IPS-18a (cell line): Measurements from ENCODE around the gene PRMT9.

Experiments used
- H3K27ac ChIP-seq: one replicate; pipeline ENCODE4 v1.5.1; 2013; ENCODE audit warnings: low read length
- H3K27me3 ChIP-seq: one replicate; pipeline ENCODE4 v1.6.1; 2013; ENCODE audit warnings: mild to moderate bottlenecking, low read length; ENCODE audit not compliant: control insufficient read depth, insufficient read depth
- H3K36me3 ChIP-seq: one replicate; pipeline ENCODE4 v1.6.1; 2013; ENCODE audit warnings: low read depth, low read length; ENCODE audit not compliant: control insufficient read depth
- H3K4me1 ChIP-seq: one replicate; pipeline ENCODE4 v1.6.1; 2013; ENCODE audit warnings: low read depth, low read length; ENCODE audit not compliant: control insufficient read depth
- H3K4me3 ChIP-seq: one replicate; pipeline ENCODE4 v1.5.1; 2013; ENCODE audit warnings: low read length
- H3K9ac ChIP-seq: one replicate; pipeline ENCODE4 v1.6.1; 2013; ENCODE audit warnings: mild to moderate bottlenecking, low read length, moderate library complexity
- H3K9me3 ChIP-seq: one replicate; pipeline ENCODE4 v1.6.1; 2013; ENCODE audit warnings: low read depth, low read length; ENCODE audit not compliant: control insufficient read depth

Gene PRMT9

DNA sequence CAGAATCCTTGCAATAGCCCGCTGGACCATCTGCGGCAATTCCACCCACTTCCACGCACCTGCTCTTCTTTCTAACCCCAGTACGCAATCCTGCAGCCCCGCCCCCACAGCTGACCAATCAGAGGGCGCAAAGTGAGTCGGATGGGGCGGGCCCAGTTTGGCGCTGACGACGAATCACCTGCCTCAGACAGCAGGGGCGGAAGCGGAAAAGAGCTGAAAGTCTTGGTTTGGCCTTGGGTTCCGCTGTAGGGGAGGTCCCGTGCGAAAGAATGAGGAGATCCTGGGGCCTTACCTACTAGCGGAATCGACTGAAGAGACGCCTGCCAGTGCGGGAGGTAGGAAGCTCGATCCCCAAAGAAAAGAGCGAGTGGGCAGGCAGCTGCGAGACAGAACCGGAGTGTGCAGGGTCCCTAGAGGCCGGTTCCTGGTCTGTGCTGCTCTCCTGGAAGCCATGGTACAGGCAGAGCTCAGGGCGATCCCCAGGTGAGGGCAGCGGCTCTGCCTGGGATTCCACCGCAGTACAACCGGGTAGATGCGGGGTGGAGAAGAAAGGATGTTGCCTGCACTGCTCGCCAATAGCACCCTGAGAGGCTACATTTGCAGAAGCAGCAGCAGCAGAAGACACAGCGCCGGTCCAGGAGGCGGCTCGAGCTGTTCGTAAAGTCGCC lies 66.7 kb downstream of the PRMT9 start, which contains the start of gene TMEM184C:
TMEM184C (plus strand) TSS at position 225 of the 668 bp plus-strand sequence. CDS start 560 bp downstream, outside the sequence.
- H3K9ac ChIP-seq: peak within 1 kb of the TSS; percentile 56

DNA sequence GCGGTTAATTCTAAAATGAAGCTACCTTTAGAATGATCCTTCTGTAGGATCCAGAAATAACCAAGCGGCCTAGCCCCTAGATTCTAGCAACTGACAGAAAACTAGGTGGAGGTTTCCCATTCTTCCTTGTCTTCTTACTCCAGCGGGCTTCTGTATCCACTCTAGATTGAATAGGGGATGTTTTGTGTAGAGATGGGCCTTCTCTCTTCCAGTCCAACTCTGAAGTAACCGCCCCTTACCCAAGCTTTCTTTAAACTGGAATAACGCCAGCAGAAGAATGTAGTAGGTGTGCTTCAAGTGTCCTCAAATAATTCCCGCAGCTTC lies 67.2 kb downstream of the PRMT9 start:
- peaks cover 6% of the 10 kb centered on the region for H3K36me3 ChIP-seq
- H3K27ac ChIP-seq: no peak overlapping the region
- H3K27me3 ChIP-seq: no peaks in the 10 kb centered on the region
- peak overlapping the region; percentile 74 for H3K4me3 ChIP-seq
- H3K9me3 ChIP-seq: no peaks in the 10 kb centered on the region
- peaks cover 4% of the 10 kb centered on the region for H3K4me1 ChIP-seq
- H3K9ac ChIP-seq: peak overlapping the region; percentile 56

More for the DNA sequence above, 66.7 kb downstream of the PRMT9 start, which contains the start of gene TMEM184C:
- Histone ChIP-seq H3K4me1 (peaks cover 4% of the 10 kb centered on the region), H3K9me3 (no peaks in the 10 kb centered on the region), H3K27ac (peak within 1 kb of the TSS; percentile 21), H3K36me3 (peaks cover 6% of the 10 kb centered on the region), H3K4me3 (peak within 1 kb of the TSS; percentile 74), H3K27me3 (no peaks in the 10 kb centered on the region)

DNA sequence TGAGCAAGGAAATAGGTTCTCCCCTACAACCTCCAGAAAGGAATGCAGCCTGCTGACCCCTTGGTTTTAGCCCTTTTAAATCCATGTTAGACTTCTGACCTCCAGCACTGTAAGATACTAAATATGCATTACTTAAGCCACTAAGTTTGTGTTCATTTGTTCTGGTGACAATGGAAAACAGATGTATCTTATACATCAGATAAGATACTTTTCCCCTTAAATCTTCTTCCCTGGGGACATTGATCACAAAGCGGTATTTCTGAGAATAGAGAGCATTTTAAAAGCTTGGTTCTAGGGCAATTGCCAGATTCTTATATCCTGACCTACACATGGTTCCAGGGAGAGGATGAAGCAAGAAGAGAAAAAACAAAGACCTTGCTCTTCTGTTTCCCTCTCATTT lies 73.3 kb downstream of the PRMT9 start:
- H3K4me1 ChIP-seq: no peaks in the 10 kb centered on the region
- H3K9ac ChIP-seq: no peak overlapping the region
- H3K27ac ChIP-seq: no peak overlapping the region
- no peaks in the 10 kb centered on the region for H3K27me3 ChIP-seq
- H3K9me3 ChIP-seq: no peaks in the 10 kb centered on the region
- no peak overlapping the region for H3K4me3 ChIP-seq
- no peaks in the 10 kb centered on the region for H3K36me3 ChIP-seq

DNA sequence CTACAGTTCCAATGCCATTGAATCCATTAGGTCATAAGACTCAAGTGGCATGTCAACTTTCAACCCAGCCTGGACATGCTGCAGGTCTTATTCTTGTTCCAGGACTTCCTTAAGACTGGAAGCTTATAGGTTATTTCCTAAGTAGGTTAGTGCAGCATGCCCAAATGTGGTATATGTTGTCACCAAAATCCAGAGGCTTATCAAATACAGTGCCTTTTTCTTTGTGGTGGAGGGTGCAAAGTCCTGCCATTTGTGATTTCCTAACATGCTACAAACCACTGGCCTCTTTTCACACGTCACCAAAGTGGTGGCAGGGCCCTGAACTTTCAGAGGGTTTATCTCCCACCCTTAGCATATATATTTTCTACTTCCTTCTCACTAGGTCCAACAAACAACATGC lies 76.5 kb downstream of the PRMT9 start:
- H3K9me3 ChIP-seq: no peaks in the 10 kb centered on the region
- H3K4me1 ChIP-seq: no peaks in the 10 kb centered on the region
- H3K36me3 ChIP-seq: no peaks in the 10 kb centered on the region
- H3K27ac ChIP-seq: no peak overlapping the region
- H3K4me3 ChIP-seq: no peak overlapping the region
- H3K27me3 ChIP-seq: no peaks in the 10 kb centered on the region
- no peak overlapping the region for H3K9ac ChIP-seq

DNA sequence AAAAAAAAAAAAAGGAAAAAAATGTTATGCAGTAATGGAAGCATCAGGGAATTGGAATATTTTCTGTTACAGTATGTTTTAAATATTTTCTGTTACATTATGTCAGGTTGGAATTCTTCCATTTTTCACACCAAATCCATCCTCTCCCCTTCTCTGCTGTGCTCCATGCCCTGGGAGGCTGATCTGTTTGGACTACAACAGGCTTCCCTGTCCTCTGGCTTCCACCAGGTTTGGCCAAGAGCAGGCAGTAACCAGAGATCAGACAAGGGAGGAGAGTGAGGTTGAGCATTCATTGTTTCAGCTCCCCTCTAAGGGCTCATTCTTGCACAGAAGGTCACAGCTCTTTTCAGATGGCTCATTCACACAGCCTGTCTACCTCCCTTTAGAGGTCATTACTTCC lies 78.5 kb downstream of the PRMT9 start:
- no peak overlapping the region for H3K4me3 ChIP-seq
- H3K27me3 ChIP-seq: no peaks in the 10 kb centered on the region
- no peaks in the 10 kb centered on the region for H3K9me3 ChIP-seq
- H3K36me3 ChIP-seq: no peaks in the 10 kb centered on the region
- no peak overlapping the region for H3K27ac ChIP-seq
- no peaks in the 10 kb centered on the region for H3K4me1 ChIP-seq
- no peak overlapping the region for H3K9ac ChIP-seq

DNA sequence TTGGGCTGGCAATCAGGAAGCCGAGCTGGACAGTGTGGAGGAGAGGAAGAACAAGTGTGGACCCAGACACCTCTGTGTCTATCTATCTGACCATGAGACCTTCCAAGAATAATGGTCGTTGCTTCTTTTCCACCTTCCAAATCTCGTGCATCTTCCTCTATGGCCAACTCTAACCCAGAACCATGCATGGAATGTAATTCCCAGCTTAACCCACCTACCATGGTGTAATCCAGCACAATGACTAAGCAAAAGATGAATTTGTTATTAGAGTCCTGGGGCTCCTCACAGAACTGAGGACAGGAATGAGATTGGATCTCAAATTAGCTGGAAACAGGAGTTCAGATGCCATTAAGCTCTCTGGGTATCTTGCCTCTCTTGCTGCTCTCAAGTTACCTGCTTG lies 84.2 kb downstream of the PRMT9 start:
- Histone ChIP-seq H3K4me3 (no peak overlapping the region), H3K27ac (no peak overlapping the region), H3K9me3 (no peaks in the 10 kb centered on the region), H3K27me3 (no peaks in the 10 kb centered on the region), H3K36me3 (no peaks in the 10 kb centered on the region), H3K4me1 (no peaks in the 10 kb centered on the region), H3K9ac (no peak overlapping the region)

DNA sequence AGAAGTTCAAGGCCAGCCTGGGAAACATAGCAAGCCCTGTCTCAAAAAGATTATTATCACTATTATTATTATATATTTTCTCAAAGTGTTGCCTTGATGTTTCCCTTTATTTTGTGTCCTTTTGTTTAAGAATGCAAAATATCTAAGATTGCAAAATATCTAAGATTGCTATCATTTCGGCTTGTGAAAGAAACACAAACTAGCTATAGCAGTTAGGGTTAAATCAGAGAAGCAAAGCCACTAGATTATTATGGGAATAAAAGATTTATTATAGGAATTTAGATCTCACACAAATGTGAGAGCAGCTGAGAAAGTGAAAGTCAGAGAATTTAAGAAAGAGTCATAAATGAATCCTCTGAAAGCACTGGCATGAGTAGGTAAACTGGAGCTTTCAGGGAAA lies 84.8 kb downstream of the PRMT9 start:
- no peaks in the 10 kb centered on the region for H3K4me1 ChIP-seq
- H3K9ac ChIP-seq: no peak overlapping the region
- H3K27ac ChIP-seq: no peak overlapping the region
- no peaks in the 10 kb centered on the region for H3K27me3 ChIP-seq
- H3K36me3 ChIP-seq: no peaks in the 10 kb centered on the region
- H3K9me3 ChIP-seq: no peaks in the 10 kb centered on the region
- H3K4me3 ChIP-seq: no peak overlapping the region

DNA sequence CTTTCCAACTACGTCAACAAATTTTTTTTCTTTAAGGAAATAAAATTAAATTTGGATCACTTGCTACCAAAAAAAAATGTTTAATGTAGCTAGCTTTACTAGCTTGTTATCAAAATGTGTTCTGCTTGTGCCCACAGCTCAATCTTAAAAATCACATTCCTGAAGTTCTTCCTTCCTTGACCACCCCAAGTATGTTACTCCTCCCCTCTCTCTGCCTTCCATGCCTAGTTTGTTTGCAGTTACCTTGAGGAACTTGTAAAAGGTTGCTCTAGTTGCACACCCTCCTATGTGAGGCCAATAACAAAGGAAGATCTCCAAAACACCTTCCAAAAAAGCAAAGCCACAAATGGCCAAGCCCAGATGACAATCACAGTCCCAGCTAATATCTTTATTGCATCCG lies 86.4 kb downstream of the PRMT9 start:
- H3K36me3 ChIP-seq: no peaks in the 10 kb centered on the region
- H3K27me3 ChIP-seq: no peaks in the 10 kb centered on the region
- no peaks in the 10 kb centered on the region for H3K9me3 ChIP-seq
- H3K4me1 ChIP-seq: no peaks in the 10 kb centered on the region
- H3K9ac ChIP-seq: no peak overlapping the region
- no peak overlapping the region for H3K27ac ChIP-seq
- no peak overlapping the region for H3K4me3 ChIP-seq

DNA sequence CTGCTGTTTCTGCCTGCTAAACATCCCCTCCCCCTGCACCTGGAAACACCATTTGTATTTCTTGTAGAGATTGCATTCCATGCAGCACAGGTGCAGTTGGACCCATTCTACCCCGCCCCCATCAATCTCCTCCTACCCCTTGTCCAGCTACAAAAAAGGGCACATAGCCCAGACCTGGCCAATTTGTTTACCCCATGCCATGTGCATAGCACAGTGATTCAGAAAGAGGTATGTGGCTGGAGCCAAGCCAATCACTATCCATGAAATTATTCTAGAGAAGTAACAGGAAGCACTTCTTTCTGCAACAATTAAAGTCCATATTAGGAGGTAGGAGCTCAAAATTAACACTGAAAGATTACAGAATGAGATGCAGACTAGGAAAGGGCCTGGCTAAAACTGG lies 87.0 kb downstream of the PRMT9 start:
- no peaks in the 10 kb centered on the region for H3K27me3 ChIP-seq
- H3K9me3 ChIP-seq: no peaks in the 10 kb centered on the region
- H3K4me1 ChIP-seq: no peaks in the 10 kb centered on the region
- no peak overlapping the region for H3K27ac ChIP-seq
- no peak overlapping the region for H3K4me3 ChIP-seq
- no peak overlapping the region for H3K9ac ChIP-seq
- no peaks in the 10 kb centered on the region for H3K36me3 ChIP-seq

DNA sequence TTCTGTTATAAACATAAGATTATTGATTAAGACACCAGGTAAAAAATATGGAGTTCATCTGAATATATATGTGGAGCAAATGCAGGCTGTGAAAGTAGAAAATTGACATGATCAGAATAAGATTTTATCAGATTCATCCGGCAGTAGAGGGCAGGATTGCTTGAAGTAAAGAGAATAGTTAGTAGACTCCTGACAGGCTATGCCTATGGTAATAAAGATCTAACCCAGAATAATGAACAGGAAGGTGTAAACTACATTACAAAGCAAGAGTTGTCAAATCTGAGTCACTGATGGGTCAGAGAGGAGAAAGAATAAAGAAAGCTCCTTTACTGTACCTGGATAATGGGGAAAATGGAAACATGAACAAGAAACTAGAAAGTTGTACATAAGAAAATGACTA lies 87.6 kb downstream of the PRMT9 start:
- Histone ChIP-seq H3K9me3 (no peaks in the 10 kb centered on the region), H3K27ac (no peak overlapping the region), H3K4me1 (no peaks in the 10 kb centered on the region), H3K27me3 (no peaks in the 10 kb centered on the region), H3K9ac (no peak overlapping the region), H3K4me3 (no peak overlapping the region), H3K36me3 (no peaks in the 10 kb centered on the region)

DNA sequence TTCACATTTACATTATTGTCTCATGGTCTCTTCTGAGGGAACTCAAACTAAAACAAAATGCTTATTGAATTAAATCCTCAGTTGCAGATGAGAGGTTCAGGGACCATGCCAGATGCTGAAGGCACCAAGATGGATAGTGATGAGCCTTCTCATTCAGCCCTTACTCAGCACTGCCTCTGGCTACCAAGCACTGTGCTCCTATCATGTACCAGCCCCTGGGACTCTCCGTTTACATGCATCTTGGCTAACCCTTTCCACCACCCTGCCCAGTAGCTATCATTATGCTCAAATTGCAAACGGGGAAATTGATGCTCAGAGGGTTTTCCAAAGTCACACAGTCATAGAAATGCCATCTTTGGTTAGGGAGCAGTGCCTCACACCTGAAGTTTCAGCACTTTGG lies 89.4 kb downstream of the PRMT9 start:
- no peaks in the 10 kb centered on the region for H3K36me3 ChIP-seq
- H3K9me3 ChIP-seq: no peaks in the 10 kb centered on the region
- no peak overlapping the region for H3K9ac ChIP-seq
- no peaks in the 10 kb centered on the region for H3K27me3 ChIP-seq
- no peak overlapping the region for H3K4me3 ChIP-seq
- no peak overlapping the region for H3K27ac ChIP-seq
- no peaks in the 10 kb centered on the region for H3K4me1 ChIP-seq

DNA sequence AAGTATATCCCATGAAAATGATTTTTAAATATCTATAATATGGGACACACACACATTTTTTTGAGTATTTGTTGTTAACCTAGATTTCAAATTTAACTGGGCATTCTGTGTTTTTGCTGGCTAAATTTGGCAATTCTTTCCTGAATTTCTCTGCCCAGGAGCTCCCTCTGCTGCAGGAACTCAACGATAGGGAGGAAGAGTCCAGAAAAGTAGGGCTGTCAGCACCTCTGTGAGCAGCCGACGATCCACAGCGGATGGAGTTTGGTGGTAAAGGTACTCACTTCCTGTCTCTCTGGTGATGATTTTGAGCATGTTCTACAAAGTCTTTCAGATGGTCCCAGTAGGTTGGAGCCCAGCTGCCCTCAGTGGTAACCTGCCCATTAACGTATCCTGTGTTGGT lies 89.9 kb downstream of the PRMT9 start:
- H3K4me3 ChIP-seq: no peak overlapping the region
- no peaks in the 10 kb centered on the region for H3K27me3 ChIP-seq
- H3K36me3 ChIP-seq: no peaks in the 10 kb centered on the region
- H3K9ac ChIP-seq: no peak overlapping the region
- no peaks in the 10 kb centered on the region for H3K4me1 ChIP-seq
- H3K9me3 ChIP-seq: no peaks in the 10 kb centered on the region
- H3K27ac ChIP-seq: no peak overlapping the region
